Panc1 (cell line): ENCODE measurements around the gene SLC25A52. TPM values are rescaled to one million over a fixed set of nuclear protein-coding genes. Genes with fewer than 3 reads are reported as not detected.

ENCODE experiments used
- ATAC-seq: fragments of 200-7000 bp; cut with Tn5 transposase; 2 replicates; pipeline ENCODE4 v1.9.1; 2020; ENCODE audit warnings: mild to moderate bottlenecking, moderate library complexity
- BruUV-seq: library from RNA; stranded (reverse); fragments of 400-500 nt; replicated peaks from 2 replicates; lab custom pipeline; 2021; lab: Mats Ljungman, UMichigan
- CTCF ChIA-PET: fragments of 300-600 bp; sonication (Branson Sonifier 250); formaldehyde crosslinking; loops from one replicate; lab custom pipeline; 2022; ENCODE audit warnings: antibody characterized with exemption; lab: Charles Lee
- POLR2A ChIA-PET: fragments of 300-600 bp; sonication (Branson Sonifier 250); formaldehyde crosslinking; loops from one replicate; lab custom pipeline; 2022; ENCODE audit warnings: antibody characterized with exemption; lab: Charles Lee
- DNase-seq: peaks from one replicate; pipeline ENCODE4 v3.0.0-alpha.2; 2010; ENCODE audit warnings: low read depth, low spot score
- H3K27ac ChIP-seq: 2 replicates; pipeline ENCODE4 v1.5.1; 2011; ENCODE audit warnings: mild to moderate bottlenecking, low read length, inconsistent platforms
- H3K27me3 ChIP-seq: fragments of 200-500 bp; sonication (Bioruptor generic); 2 replicates; pipeline ENCODE4 v1.6.0; 2014; ENCODE audit warnings: low read length, inconsistent platforms; ENCODE audit not compliant: control insufficient read depth, insufficient read depth
- H3K36me3 ChIP-seq: fragments of 200-500 bp; sonication (Bioruptor generic); 2 replicates; pipeline ENCODE4 v1.5.1; 2014; ENCODE audit warnings: inconsistent platforms, mild to moderate bottlenecking, low read length, moderate library complexity; ENCODE audit not compliant: control insufficient read depth, insufficient read depth
- H3K4me1 ChIP-seq: 2 replicates; pipeline ENCODE4 v1.5.1; 2011; ENCODE audit warnings: inconsistent platforms, mild to moderate bottlenecking, low read length, moderate library complexity; ENCODE audit not compliant: control insufficient read depth, insufficient read depth
- H3K4me3 ChIP-seq, 2 experiments: 2 replicates each; pipeline ENCODE4 v1.5.1; 2011 to 2012; ENCODE audit warnings: low read depth in 2 of 2, low read length in 2 of 2, mild to moderate bottlenecking in 2 of 2, inconsistent platforms in 1 of 2, moderate library complexity in 1 of 2
- H3K9me3 ChIP-seq: fragments of 200-500 bp; sonication (Bioruptor generic); 2 replicates; pipeline ENCODE4 v1.5.1; 2014; ENCODE audit warnings: low read depth, mild to moderate bottlenecking, inconsistent platforms, low read length, moderate library complexity; ENCODE audit not compliant: control insufficient read depth, insufficient read depth
- POLR2AphosphoS5 ChIP-seq: IDR thresholded peaks from 2 replicates; pipeline ENCODE4 v1.6.1; 2012; ENCODE audit warnings: mild to moderate bottlenecking, low read depth, low read length, moderate library complexity
- SIN3A ChIP-seq: IDR thresholded peaks from 2 replicates; pipeline ENCODE4 v1.6.1; 2012; ENCODE audit warnings: low read depth, mild to moderate bottlenecking, low read length, moderate library complexity, borderline replicate concordance; ENCODE audit not compliant: insufficient read depth
- TCF7L2 ChIP-seq: IDR thresholded peaks from 2 replicates; pipeline ENCODE4 v1.6.1; 2011; ENCODE audit warnings: mild to moderate bottlenecking, low read depth, low read length, inconsistent platforms
- in situ Hi-C: cut with HindIII; loops from 2 replicates; pipeline ENCODE4 v1.10.0; 2016; ENCODE audit warnings: low sequenced_read_pairs, low pct_unique_long_range_greater_than_20kb
- intact Hi-C: fragments of 100-400 bp; cut with micrococcal nuclease; formaldehyde crosslinking; loops from one replicate; pipeline ENCODE4 v1.10.0; 2022; ENCODE audit not compliant: unreplicated experiment
- total RNA-seq: library from RNA; stranded (reverse); gene quantifications from one replicate; pipeline ENCODE4 v1.2.1, GENCODE V29; 2021; ENCODE audit not compliant: unreplicated experiment
- TF ChIP-seq, protein P1 (sequence below): fragments of 450-650 bp; IDR thresholded peaks from 2 replicates; pipeline ENCODE4 v1.5.1; 2017; ENCODE audit warnings: mild to moderate bottlenecking
- TF ChIP-seq, protein P2 (sequence below), 2 experiments: IDR thresholded peaks; 2 replicates each; pipeline ENCODE4 v1.6.1; 2011 to 2012; ENCODE audit warnings: low read depth in 2 of 2, control low read depth in 1 of 2, low read length in 1 of 2, mild to moderate bottlenecking in 1 of 2, moderate library complexity in 1 of 2; ENCODE audit not compliant: insufficient read depth in 1 of 2

The SLC25A52 gene
- total RNA-seq, 1 experiment from 2014 or later, result not detected

DNA sequence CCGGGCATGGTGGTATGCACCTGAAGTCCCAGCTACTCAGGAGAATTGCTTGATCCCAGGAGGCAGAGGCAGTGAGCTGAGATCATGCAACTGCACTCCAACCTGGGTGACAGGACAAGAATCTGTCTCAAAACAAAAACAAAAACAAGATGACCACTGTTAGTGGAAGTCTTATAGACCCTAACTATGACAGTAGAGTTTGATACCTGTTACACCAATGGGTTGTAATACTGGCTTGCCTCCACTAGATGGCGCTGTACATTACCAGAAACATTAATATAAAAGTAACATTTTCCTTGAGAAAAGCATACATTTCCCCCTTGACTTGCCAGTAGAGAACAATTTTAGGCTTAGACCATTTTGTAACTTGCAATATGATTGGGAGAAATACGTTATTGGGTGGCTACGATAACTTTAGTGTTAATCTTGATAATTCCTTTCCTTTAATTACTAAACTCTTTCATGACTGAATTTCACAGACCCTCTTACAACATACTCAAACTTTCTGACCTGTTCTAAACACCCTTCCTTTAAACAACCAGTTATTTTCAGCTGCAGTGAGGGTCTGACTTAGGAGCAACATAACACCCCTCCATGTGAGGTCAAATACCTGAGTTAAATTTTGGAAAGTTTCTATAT is 19.5 kb downstream of the SLC25A52 start:
- no peak for TF ChIP-seq TCF7L2
- TF ChIP-seq, protein P1, sequence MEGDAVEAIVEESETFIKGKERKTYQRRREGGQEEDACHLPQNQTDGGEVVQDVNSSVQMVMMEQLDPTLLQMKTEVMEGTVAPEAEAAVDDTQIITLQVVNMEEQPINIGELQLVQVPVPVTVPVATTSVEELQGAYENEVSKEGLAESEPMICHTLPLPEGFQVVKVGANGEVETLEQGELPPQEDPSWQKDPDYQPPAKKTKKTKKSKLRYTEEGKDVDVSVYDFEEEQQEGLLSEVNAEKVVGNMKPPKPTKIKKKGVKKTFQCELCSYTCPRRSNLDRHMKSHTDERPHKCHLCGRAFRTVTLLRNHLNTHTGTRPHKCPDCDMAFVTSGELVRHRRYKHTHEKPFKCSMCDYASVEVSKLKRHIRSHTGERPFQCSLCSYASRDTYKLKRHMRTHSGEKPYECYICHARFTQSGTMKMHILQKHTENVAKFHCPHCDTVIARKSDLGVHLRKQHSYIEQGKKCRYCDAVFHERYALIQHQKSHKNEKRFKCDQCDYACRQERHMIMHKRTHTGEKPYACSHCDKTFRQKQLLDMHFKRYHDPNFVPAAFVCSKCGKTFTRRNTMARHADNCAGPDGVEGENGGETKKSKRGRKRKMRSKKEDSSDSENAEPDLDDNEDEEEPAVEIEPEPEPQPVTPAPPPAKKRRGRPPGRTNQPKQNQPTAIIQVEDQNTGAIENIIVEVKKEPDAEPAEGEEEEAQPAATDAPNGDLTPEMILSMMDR, result peak; percentile 76
- ATAC-seq (no peak; the same call in 1 of the 2 replicates), DNase-seq (no peak)
- ChIA-PET POLR2A (no interaction called here), CTCF (interaction anchor here (0.6 kb wide), 1 partner anchor 15 kb away, joined by 6 read pairs; no protein-coding TSS in a partner anchor)
- BruUV-seq, result no TSS peak
- no peaks in the 10 kb centered on the region for H3K36me3 ChIP-seq
- H3K27me3 ChIP-seq, result no peaks in the 10 kb centered on the region
- in situ Hi-C loops (no loop called here), intact Hi-C loops (loop anchor here (1.0 kb wide), 1 partner anchor 78 kb away; no protein-coding TSS in a partner anchor)
- no peak overlapping the region for H3K4me3 ChIP-seq
- H3K4me1 ChIP-seq, result no peaks in the 10 kb centered on the region
- H3K27ac ChIP-seq, result no peak overlapping the region
- H3K9me3 ChIP-seq, result no peaks in the 10 kb centered on the region

- no TSS peak for BruUV-seq
These were observed 20.5 kb downstream of the SLC25A52 start for GRCh38 chr18:31740180-31740579.

More at GRCh38 chr18:31740180-31740579, 20.5 kb downstream of the SLC25A52 start:
- CTCF ChIA-PET, result no interaction called here
- Histone ChIP-seq H3K36me3 (no peaks in the 10 kb centered on the region), H3K4me1 (no peaks in the 10 kb centered on the region), H3K27ac (no peak overlapping the region), H3K9me3 (no peaks in the 10 kb centered on the region), H3K27me3 (no peaks in the 10 kb centered on the region), H3K4me3 (no peak overlapping the region)
- POLR2A ChIA-PET, result no interaction called here
- DNase-seq (no peak), ATAC-seq (no peak)
- TF ChIP-seq SIN3A (no peak), TCF7L2 (no peak), POLR2AphosphoS5 (no peak)
- TF ChIP-seq, protein P2, sequence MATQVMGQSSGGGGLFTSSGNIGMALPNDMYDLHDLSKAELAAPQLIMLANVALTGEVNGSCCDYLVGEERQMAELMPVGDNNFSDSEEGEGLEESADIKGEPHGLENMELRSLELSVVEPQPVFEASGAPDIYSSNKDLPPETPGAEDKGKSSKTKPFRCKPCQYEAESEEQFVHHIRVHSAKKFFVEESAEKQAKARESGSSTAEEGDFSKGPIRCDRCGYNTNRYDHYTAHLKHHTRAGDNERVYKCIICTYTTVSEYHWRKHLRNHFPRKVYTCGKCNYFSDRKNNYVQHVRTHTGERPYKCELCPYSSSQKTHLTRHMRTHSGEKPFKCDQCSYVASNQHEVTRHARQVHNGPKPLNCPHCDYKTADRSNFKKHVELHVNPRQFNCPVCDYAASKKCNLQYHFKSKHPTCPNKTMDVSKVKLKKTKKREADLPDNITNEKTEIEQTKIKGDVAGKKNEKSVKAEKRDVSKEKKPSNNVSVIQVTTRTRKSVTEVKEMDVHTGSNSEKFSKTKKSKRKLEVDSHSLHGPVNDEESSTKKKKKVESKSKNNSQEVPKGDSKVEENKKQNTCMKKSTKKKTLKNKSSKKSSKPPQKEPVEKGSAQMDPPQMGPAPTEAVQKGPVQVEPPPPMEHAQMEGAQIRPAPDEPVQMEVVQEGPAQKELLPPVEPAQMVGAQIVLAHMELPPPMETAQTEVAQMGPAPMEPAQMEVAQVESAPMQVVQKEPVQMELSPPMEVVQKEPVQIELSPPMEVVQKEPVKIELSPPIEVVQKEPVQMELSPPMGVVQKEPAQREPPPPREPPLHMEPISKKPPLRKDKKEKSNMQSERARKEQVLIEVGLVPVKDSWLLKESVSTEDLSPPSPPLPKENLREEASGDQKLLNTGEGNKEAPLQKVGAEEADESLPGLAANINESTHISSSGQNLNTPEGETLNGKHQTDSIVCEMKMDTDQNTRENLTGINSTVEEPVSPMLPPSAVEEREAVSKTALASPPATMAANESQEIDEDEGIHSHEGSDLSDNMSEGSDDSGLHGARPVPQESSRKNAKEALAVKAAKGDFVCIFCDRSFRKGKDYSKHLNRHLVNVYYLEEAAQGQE (IDR thresholded peaks at IDR 0.05; ENCODE audit: insufficient read depth in 1 of 2, low read depth in 2 of 2, low read length in 1 of 2), result no peak
- TF ChIP-seq, protein P1, result no peak
- intact Hi-C loops, result no loop called here
- in situ Hi-C loops, result no loop called here
